Superior temporal gyrus (tissue), 1 donor: Measurements from ENCODE around the gene TSHR.
A peak's percentile ranks its signal among the peaks of the same experiment; 100 is the strongest.
"Not testable (repeated sequence)": the region's sequence is repeated elsewhere in the genome, so short reads cannot be mapped to it uniquely, and the experiment has no call there.

Experiments used
- DNase-seq: peaks from one replicate; pipeline ENCODE4 v3.0.0-alpha.2; 2016; ENCODE audit errors: extremely low spot score

The TSHR gene

DNA sequence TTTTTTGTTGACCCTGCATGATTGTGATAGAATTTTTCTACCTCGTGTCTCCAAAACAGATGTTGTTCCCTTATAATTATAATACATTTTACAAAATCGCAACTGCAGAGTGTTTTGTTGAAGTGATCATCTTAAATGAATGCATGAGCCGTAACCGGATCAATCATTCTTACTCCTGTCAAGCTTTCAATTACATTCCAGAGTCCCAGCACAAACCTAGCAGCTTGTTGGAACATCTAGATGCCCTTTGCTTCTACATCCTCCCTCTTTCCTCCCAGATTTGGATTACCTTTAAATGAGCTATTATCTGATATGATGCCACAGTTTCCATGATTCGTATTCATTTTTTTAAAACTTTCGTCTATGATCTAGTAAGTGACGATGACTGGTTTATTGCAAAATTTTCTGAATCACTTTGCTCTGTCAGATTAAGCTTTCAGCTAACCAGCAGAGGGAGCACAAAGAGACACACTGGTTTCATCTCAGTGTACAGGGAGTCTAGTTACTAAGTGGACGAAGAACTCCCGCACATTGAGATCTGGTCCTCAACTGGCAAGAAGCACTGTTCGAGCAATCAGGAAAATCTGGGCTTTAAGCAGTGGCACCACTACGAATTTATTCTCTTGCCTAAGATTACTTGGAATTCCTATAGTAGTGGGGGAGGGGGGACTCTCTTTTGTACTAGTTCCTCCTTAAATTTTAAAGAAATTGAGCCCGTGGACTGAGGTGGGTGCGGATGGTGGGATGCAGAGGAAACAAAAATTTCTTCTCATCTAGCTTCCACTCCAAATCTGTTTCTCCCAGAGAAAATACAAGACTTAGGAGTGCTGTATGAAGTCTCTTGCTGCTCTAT is 40.9 kb downstream of the TSHR start:
- peak; percentile 89 for DNase-seq

DNA sequence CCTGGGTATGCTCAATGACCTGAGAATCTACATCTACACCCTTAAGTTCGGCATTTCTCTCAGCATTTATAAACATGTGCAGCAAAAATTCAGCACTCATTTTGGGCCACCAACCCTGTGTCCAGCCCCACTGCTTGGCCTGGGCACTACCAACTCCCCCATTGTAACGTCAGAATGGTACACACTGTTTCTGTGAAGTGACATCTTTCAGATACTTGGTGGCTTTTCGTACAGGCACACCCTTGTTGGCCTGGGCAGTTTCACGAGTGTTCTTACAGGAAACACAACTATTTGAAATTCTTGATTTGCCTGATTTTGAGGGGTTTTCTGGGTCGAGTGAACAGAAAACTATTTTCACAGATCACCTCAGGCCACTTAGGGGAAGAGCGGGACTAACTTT is 46.0 kb downstream of the TSHR start:
- DNase-seq, result no peak

DNA sequence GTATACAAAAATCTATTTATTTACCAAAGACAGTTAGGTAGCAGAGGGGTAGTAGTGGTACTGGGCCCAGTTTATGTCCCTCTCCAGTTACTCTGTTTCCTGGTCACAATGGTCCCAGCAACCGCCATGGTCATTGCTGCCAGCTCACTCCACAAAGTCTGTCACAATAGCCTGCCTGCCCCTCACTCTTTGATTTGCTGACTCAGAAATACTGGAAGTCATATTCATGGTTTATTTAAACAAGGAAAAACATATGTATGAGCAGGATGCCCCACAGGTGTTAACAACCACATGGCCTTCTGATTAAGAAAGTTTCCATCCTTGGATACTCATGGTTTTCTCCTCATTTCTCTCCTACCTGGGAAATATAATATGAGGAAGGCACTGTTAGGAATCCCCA is 49.2 kb downstream of the TSHR start:
- DNase-seq, result no peak

DNA sequence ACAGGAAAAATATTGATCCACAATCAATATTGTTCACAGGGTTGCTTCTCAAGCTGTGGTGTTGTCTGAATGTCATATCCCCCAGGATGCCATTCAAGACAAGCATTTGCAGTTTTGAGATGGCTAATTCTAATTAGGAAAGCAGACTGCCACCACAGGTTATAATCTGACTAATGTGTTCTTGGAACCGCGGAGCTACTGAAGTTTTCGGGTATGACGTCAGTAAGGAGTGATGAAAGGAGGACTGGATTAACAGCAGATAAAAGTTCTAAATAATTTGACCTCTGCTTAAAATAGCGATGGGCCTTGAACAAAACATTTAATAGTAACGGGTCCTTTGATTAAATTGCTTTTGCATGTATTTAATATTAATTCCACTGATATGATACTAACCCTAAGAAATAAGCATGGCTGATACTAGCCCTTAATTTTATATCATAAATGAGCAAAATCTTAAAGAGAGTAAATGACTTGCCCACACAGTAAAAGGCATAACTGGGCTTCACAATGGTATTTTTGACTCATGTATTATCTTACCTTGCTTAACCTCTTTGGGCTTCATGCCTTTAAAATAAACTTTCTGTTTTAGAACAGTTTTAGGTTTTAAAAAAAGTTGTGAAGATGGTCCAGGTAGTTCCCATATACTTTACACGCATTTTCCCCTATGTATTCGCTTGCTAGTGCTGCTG is 50.3 kb downstream of the TSHR start:
- DNase-seq, result no peak

DNA sequence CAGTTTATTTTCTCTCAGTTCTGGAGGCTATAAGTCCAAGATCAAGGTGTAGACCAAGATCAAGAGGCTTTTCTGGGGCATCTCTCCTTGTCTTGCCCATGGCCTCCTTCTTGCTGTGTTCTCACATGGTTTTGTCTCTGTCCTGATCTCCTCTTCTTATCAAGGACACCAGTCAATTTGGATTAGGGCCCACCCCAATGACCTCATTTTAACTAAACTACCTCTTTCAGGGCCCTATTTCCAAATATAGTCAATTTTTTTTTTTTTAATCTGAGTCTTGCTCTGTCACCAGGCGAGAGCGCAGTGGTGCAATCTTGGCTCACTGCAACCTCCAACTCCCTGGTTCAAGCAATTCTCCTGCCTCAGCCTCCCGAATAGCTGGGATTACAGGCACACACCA is 50.8 kb downstream of the TSHR start:
- no peak for DNase-seq

DNA sequence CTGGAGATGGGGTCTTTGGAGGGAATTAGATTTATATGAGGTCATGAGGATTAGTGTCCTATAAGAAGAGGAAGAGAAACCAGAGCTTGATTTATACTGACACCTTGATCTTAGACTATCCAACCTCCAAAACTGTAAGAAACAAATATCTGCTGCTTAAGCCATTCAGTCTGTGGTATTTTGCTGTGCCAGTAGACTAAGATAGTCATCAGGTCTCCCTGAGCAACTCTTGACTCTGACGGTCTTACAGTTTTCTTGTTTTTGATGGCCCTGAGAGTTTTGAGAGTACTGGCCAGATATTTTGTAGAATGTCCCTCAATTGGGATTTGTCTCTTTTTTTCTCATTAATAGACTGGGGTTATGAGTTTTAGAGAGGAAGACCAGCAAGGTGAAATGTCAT is 51.7 kb downstream of the TSHR start:
- no peak for DNase-seq

DNA sequence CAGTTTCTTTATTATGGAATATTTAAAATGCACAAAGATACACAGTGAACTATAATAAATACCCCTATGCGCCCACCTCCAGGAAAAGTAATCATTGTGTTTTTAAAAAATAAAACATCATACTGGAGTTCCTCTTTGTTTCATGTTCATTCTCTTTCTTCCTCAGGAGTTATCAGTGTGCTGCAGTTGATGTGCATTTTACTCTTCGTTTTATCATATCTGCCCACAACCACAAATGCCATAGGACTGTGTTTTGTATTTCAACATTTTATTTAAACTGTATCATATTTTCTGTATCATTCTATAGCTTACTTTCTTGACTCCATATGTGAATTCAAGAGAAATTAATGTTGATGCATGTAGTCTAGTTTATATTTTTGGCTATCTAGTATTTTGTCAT is 53.9 kb downstream of the TSHR start:
- DNase-seq, result no peak

DNA sequence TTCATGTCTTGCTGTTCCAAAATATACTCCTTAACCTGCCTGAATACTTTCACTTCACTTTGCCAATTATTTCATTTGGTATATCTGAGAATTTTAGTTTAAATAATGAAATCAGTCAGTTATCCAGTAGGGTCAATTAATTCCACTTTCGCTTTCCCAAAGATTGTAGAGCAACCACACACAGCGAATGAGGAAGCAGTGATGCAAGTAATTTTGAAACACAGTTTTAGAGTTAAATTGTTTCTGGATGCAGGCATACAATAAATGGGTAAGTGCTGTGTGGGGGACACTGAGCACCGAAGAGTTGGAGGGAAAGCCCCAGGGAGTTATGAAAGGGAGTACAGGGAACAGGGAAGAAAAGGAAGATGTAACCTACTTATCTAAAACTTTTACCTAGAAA is 62.8 kb downstream of the TSHR start:
- DNase-seq, result no peak

DNA sequence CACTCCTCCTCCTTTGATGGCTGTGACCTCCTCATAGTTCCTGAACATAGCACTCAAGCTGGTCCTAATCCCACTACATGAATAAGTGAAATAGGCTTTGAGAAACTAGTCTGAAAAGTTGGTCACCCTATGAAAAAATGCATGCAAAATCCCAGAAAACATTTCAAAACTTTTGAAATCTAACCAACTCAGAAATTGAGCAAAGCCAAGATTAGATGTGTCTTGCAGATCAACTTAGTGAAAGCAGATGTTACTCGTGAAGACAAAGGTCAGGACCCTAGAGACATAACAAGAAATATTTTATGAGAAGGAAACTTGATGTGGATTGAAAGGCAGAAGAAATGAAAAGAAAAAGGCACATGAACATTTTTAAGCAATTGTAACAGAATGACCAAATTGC is 63.3 kb downstream of the TSHR start:
- no peak for DNase-seq

DNA sequence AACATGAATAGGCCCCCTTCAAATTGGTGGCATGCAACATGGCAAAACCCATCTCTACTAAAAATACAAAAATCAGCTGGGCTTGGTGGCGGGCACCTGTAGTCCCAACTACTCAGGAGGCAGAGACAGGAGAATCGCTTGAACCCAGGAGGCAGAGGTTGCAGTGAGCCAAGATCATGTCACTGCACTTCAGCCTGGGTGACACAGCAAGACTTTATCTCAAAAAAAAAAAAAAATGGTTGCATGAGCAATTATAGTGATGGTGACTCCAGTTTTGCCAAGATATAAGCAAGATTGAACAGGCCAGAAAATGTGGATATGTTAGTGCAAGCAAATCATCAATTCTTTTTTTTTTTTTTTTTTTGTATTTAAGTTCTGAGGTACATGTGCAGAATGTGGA is 63.7 kb downstream of the TSHR start:
- not testable (repeated sequence) for DNase-seq

DNA sequence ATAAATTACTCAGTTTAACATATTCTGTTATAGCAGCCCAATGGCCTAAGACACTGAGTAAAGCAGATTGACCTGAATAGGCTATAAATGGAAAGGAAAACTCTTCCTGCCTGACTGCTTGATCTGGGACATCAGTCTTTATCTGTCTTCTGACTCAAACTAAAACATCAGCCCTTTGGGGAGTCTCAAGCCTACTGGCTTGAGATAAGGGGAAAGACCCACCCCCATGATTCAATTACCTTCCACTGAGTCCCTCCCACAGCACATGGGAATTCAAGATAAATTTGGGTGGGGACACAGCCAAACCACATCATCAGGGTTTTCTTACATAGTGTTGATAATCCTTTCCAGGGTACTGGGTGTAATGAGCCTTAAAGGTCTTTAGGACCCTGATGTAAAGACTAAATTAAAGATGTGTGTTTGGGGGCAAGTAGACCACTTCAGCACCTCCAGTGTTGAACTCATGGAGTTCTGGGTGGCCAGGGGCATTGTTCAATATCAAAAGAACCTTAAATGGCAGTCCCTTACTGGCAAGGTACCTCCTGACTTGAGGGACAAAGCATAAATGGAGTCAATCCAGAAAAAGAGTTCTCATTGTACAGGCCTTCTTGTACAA is 67.8 kb downstream of the TSHR start:
- DNase-seq, result no peak

DNA sequence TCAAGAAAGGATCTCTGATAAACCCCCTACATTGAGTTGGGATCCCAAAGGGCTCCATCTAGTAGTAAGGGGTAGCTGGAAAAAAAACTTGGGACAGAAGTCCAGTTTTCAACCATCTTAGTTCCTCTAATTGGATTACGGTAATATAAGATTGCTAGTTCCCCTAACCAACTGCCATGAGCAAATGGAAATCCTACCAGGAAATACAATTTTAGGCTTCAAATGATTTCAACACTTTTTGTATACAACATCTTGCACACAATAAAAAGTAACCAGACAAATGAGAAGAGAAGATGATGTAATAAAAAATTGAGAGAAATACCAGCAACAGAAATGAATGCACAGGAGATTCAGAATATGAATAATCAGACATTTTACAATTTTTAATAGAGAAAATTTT is 73.0 kb downstream of the TSHR start:
- no peak for DNase-seq

DNA sequence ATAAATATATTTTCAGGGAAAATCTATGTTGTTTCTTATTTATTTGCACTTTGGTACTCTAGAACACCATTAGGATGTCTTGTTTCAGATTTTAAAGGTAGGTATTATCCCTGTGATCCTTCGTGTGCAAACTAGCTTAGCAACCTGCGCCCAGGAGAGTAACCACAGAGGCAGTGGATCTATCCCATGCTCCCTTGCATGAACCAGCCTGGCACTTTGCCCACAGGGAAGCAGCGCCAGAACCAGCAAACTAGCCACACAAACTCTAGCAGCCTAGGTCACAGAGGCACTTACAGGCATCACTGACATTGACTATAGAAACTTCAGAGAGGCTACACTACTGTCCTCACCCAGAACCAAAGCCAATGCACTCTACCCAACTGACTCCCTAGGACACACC is 76.1 kb downstream of the TSHR start:
- DNase-seq, result no peak

DNA sequence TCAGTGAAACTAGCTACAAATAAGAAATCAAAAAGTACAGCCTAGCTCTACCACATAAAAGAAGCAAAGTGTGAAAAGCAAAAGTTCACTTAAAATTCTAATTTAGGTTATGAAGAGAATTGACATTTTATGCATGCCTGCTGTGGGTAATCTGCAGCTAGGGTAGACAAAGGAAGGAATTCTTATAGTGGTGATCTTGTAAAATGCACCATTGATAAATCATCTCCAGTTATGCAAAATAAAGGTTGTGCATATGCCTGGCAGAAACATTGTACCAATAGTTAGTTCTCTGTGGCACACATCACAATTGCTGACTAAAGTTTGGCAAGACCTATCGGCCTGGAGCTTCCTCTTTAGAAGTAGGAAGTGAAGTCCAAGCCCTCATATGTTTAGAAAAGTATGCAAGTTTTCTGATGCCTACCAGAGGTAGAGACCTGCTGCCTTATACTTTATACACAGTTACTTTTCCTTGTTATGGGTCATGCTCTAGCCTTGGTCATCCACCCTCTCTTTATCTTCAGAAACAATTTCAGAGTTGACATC is 78.3 kb downstream of the TSHR start:
- DNase-seq, result no peak

DNA sequence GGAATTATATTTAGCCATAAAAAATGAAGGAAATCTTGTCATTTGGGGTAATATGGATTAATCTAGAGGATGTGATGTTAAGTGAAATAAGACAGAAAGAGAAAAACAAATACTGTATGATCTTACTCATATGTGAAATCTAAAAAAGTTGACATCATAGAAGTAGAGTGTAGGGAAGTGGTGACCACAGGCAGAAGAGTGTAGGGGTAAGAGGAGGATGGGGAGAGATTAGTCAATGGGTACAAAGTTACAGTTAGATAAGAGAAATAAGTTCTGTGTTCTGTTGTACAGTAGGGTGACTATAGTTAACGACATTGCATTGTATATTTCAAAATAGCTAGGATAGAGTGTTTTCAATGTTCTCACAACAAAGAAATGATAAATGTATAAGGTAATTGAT is 87.0 kb downstream of the TSHR start:
- no peak for DNase-seq

DNA sequence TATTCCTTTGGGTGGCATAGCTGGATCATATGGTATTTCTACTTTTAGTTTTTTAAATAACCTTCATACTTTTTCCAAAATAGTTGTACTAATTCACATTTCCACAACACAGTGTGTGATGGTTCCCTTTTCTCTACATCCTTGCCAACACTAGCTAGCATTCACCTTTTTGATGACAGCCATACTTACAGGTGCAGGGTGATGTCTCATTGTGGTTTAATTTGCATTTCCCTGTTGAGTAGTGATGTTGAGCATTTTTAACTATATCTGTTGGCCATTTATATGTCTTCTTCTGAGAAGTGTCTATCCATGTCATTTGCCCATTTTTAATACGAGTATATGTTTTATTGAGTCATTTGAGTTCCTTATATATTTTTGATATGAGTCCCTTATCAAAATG is 96.1 kb downstream of the TSHR start:
- no peak for DNase-seq

DNA sequence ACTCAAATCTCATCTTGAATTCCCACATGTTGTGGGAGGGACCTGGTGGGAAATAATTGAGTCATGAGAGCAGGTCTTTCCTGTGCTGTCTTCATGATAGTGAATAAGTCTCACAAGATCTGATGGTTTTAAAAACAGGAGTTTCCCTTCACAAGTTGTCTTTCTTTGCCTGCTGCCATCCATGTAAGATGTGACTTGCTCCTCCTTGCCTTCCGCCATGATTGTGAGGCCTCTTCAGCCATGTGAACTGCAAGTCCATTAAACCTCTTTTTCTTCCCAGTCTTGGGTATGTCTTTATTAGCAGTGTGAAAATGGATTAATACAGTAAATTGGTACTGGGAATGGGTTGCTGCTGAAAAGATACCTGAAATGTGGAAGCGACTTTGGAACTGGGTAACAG is 98.6 kb downstream of the TSHR start:
- not testable (repeated sequence) for DNase-seq

DNA sequence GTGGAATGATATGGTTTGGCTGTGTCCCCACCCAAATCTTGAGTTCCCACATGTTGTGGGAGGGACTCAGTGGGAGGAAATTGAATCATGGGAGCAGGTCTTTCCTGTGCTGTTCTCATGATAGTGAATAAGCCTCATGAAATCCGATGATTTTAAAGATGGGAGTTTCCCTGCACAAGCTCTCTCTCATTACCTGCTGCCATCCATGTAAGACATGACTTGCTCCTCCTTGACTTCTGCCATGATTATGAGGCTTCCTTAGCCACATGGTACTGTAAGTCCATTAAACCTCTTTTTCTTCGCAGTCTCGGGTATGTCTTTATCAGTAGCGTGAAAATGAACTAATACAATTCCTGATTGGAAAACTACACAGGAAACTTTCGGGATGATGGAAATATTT is 100.5 kb downstream of the TSHR start:
- no peak for DNase-seq

DNA sequence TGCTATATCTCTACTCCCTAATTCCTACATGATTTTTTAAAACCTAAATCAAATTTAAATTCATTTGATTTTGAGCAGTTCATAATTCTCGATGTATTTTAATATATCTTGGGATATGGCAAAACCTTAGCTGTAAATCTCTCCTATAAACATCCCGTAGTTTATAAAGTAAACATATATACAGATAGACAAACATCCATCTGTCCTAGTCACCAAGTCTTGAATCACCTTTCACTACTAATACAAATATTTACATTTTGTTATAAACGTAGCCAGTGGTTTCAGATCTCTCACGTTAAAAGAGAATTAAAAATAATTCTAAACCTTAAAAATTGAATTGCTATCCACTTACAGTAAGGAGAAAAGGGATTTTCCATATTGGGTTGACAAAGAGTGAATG is 107.0 kb downstream of the TSHR start:
- no peak for DNase-seq

DNA sequence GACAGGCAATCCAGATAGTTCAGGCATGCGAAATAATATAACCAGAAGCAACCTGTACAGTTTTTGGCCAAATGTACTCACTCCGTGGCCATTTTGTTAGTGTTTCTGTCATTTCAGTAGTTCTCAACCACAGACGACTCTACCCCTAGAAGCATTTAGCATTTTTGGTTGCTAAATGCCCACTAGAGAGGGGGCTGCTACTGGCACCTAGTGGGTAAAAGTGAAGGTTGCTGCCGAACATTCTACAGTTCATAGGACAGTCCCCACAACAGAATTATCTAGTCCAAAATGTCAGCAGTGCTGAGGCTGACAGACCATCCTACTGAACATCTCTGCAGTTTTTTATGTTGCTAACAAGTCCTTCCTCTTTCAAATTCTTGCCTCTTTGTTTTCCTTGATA is 107.4 kb downstream of the TSHR start:
- DNase-seq, result peak; percentile 15

DNA sequence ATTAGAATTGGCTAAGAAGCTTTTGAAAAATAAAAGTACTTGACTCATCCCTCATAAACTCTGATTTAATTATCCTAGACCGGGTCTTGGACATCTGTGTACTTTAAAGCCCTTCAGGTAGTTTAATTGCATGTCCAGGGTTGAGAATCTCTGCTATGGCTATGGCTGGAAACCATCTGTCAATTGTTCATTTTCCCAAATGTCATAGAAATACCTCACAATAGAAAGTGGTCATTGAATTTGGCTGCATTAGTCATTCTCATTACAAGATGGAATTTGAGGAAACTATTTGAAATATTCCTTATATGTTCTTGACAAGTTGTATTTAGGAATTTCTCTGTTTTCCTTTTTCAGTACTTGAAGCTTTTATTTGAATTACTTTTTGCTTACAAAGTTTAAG is 111.3 kb downstream of the TSHR start:
- no peak for DNase-seq

DNA sequence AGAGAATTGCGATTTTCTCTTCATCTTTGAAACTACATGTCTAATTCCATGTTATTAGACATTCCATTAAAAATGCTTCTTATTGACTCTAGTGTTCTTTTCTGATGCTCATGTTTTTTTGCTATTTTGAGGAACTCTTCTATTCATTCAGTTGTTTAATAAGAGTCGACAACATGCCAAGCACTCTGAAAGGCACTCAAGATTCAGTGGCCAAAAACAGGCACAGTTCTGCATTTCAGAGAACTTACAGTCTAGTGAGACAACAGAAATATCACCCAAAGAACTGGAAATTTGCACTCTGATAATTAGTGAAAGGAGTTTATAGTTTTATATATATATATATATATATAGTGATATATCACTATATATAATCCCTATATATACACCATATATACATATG is 111.7 kb downstream of the TSHR start:
- DNase-seq, result no peak
